Thyroid gland (tissue), 4 donors: Measurements from ENCODE around the gene NRG3. TPM values are rescaled to one million over a fixed set of nuclear protein-coding genes. Genes with fewer than 3 reads are reported as not detected.

Experiments used
- DNase-seq, 2 donors: peaks; one replicate each; pipeline ENCODE4 v3.0.0-alpha.2; 2019
- H3K27ac ChIP-seq, 3 donors: fragments of 200-600 bp; sonication (generic); 1 replicate in 2 of 3; 2 replicates in 1 of 3; pipeline ENCODE4 v1.5.1; 2016 to 2019; ENCODE audit warnings: mild to moderate bottlenecking in 1 of 3, moderate library complexity in 1 of 3
- H3K27me3 ChIP-seq: fragments of 200-600 bp; sonication (generic); one replicate; pipeline ENCODE4 v1.5.1; 2019
- H3K36me3 ChIP-seq, 2 donors: fragments of 200-600 bp; sonication (generic); one replicate each; pipeline ENCODE4 v1.5.1; 2016 to 2019
- H3K4me1 ChIP-seq, 2 donors: fragments of 200-600 bp; sonication (generic); one replicate each; pipeline ENCODE4 v1.5.1; 2017 to 2019
- H3K4me3 ChIP-seq, 3 donors: fragments of 200-600 bp; sonication (generic); replicated peaks in 1 of 3; 1 replicate in 2 of 3; 2 replicates in 1 of 3; pipeline ENCODE4 v1.5.1; 2016; ENCODE audit warnings: mild to moderate bottlenecking in 1 of 3
- H3K9me3 ChIP-seq: fragments of 200-600 bp; sonication (generic); one replicate; pipeline ENCODE4 v1.5.1; 2017
- CTCF ChIP-seq, 6 experiments: fragments of 200-600 bp in 3 of 6; fragments of 450-650 bp in 3 of 6; sonication (generic) in 3 of 6; IDR thresholded peaks; one replicate each; pipeline ENCODE4 v1.5.1; 2016 to 2019; ENCODE audit warnings: antibody characterized with exemption in 6 of 6, mild to moderate bottlenecking in 2 of 6, inconsistent platforms in 1 of 6, moderate library complexity in 1 of 6
- POLR2A ChIP-seq, 2 donors: fragments of 450-650 bp; IDR thresholded peaks; one replicate each; pipeline ENCODE4 v1.6.1; 2017; ENCODE audit warnings: antibody characterized with exemption in 2 of 2, mild to moderate bottlenecking in 2 of 2, moderate library complexity in 1 of 2
- WGBS, 2 donors: methylation state at CpG; one replicate each; pipeline ENCODE4 v1.1.5; 2017; 5-methylcytosine and 5-hydroxymethylcytosine counted together
- intact Hi-C: fragments of 100-400 bp; cut with DNase I; formaldehyde crosslinking; loops from one replicate; pipeline ENCODE4 v1.15.1; 2023
- total RNA-seq, 4 donors: library from RNA; depleted of rRNA; stranded (reverse); fragments of >200 nt; gene quantifications; one replicate each; pipeline ENCODE4 v1.2.3, GENCODE V29; 2016

NRG3 gene
- total RNA-seq, 4 donors from 2014 or later: 0.67 to 1.8 (median 1.3) TPM

- TF ChIP-seq CTCF (IDR thresholded peaks at IDR 0.05) (no peak), POLR2A (IDR thresholded peaks at IDR 0.05) (no peak)
- Histone ChIP-seq H3K36me3 (no peaks in the 10 kb centered on the region), H3K27ac (no peak overlapping the region), H3K9me3 (no peaks in the 10 kb centered on the region), H3K4me3 (no peak overlapping the region), H3K27me3 (no peaks in the 10 kb centered on the region), H3K4me1 (no peaks in the 10 kb centered on the region)
- no peak for DNase-seq
- 60% methylated on average over 11 of the region's 11 CpGs for WGBS, 2 donors
- intact Hi-C loops: no loop called here
Observed at GRCh38 chr10:82737549-82737948, 862.6 kb downstream of the NRG3 start.

- H3K4me1 ChIP-seq: no peaks in the 10 kb centered on the region
- no peak overlapping the region for H3K4me3 ChIP-seq
- intact Hi-C loops: no loop called here
- no peaks in the 10 kb centered on the region for H3K9me3 ChIP-seq
- no peak for TF ChIP-seq CTCF (IDR thresholded peaks at IDR 0.05)
- TF ChIP-seq POLR2A (IDR thresholded peaks at IDR 0.05): no peak
- H3K27me3 ChIP-seq: no peaks in the 10 kb centered on the region
- no peaks in the 10 kb centered on the region for H3K36me3 ChIP-seq
- no peak for DNase-seq
- WGBS, 2 donors: 73 to 81% methylated on average over 8 of the region's 8 CpGs
- H3K27ac ChIP-seq: no peak overlapping the region
Observed at GRCh38 chr10:82738592-82738991, 863.6 kb downstream of the NRG3 start.

- WGBS, 2 donors: 74 to 75% methylated on average over 4 of the region's 4 CpGs
- no peak overlapping the region for H3K27ac ChIP-seq
- no peaks in the 10 kb centered on the region for H3K27me3 ChIP-seq
- H3K4me3 ChIP-seq: no peak overlapping the region
- DNase-seq: no peak
- intact Hi-C loops: no loop called here
- no peak for TF ChIP-seq POLR2A (IDR thresholded peaks at IDR 0.05)
- TF ChIP-seq CTCF (IDR thresholded peaks at IDR 0.05): no peak
- no peaks in the 10 kb centered on the region for H3K36me3 ChIP-seq
- H3K4me1 ChIP-seq: no peaks in the 10 kb centered on the region
- no peaks in the 10 kb centered on the region for H3K9me3 ChIP-seq
Observed at GRCh38 chr10:82742478-82742877, 867.5 kb downstream of the NRG3 start.

- 80 to 84% methylated on average over 7 of the region's 7 CpGs for WGBS, 2 donors
- no peaks in the 10 kb centered on the region for H3K36me3 ChIP-seq
- intact Hi-C loops: no loop called here
Observed at GRCh38 chr10:82742898-82743297, 867.9 kb downstream of the NRG3 start.

GRCh38 chr10:82750538-82750937, 875.5 kb downstream of the NRG3 start:
- TF ChIP-seq CTCF (IDR thresholded peaks at IDR 0.05) (no peak), POLR2A (IDR thresholded peaks at IDR 0.05) (no peak)
- Histone ChIP-seq H3K27me3 (no peaks in the 10 kb centered on the region), H3K9me3 (no peaks in the 10 kb centered on the region), H3K27ac (no peak overlapping the region), H3K4me3 (no peak overlapping the region), H3K4me1 (no peaks in the 10 kb centered on the region), H3K36me3 (no peaks in the 10 kb centered on the region)
- intact Hi-C loops: no loop called here
- no peak for DNase-seq

More at GRCh38 chr10:82742898-82743297, 867.9 kb downstream of the NRG3 start:
- no peak for TF ChIP-seq CTCF (IDR thresholded peaks at IDR 0.05)
- TF ChIP-seq POLR2A (IDR thresholded peaks at IDR 0.05): no peak
- Histone ChIP-seq H3K4me1 (no peaks in the 10 kb centered on the region), H3K27ac (no peak overlapping the region), H3K27me3 (no peaks in the 10 kb centered on the region), H3K9me3 (no peaks in the 10 kb centered on the region), H3K4me3 (no peak overlapping the region)
- DNase-seq: no peak
